ENCODE measurements around the gene TNS1.

Gene TNS1

DNA sequence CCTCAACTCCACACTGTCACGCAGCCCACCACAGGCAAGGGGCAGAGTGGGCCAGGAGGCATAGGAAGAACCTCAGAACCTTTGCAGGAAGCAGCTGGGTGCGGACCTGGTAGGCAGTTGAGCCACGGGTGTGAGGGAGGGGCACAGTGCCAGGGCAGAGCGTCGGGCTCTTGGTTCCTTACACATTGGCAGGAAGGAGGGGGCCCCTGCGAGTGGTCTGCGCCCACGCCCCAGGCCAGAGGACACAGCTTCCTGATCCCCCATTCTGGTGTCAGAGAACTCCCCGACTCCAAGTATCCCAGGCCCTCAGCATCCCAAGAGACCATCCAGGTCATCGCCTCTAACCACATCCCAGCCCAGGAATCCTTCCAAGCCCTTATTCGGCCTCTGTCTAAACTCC is 61.5 kb downstream of the TNS1 start:
- DNase-seq: no peak

DNA sequence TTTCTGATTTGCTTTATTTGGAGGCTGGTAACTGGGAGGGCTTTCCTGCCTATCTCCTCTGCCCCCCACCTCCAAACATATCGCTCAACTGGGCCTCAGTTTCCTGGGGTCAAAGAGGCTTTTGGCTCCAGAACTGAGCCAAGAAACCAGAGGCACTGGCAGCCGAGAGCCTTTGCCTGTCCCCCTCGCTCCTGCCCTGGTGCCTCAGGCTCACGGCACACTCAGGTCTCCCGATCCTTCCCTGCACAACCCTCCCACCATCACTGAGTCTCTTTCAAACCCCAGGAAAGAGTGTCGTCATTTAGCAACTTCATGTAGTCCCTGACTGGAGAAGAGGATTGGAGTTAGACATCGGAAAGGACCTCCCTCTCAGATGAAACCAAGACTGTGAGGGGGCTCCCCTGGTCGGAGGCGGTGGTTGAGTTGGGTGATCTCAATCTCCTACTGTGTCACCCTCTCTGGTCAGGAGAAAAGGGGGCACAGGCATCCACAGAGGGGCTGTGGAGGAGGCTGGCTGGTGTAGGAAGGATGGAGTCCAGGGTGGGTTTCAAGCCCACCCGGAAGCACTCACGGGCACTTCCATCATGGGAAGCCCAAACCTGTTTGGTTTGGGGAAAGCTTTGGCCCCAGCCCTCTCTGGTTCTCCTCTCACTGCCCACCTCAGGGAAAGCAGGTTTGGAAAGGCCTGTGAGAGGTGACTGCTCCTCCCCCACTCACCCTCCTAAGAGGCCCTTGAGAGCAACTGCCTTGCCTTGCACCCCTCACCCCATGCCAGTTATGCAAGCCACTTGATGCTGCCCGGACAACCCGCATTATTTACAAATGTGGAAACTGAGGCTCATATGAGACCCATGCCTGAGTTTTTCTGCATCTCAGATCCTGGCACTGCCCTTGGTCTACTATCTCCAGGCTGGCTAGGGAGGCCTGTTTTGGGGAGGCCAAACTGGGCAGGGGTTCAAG is 62.3 kb downstream of the TNS1 start:
- DNase-seq: no peak

DNA sequence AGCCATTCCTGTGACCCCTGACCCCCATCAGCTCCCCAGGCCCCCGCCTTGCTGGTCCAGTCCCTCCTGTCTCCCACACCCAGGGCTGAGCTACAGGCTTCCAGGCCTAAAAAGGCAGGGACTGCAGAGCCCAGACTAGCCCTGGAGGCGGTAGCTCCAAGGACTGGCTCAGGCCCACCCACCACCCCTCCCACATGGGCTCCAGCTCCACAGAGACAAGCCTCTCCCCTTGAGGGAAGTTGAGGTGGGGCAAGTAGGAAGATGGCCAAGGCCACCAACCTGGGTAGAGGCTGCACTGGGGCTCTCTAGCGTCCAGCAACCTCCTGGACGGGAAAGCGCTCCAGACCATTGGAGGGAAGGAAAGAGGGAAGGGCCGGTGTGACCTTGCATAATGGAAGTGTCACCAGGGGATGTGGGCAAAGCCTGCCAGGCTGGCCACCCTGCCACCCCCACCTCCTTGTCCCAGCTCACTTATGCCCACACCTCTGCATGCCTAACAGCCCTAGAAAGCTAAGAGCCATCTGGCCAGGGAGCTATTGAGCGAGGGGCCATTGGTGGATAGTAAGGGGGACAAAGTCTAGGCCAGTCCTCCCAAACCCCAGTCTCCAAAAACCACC is 63.1 kb downstream of the TNS1 start:
- DNase-seq: no peak

DNA sequence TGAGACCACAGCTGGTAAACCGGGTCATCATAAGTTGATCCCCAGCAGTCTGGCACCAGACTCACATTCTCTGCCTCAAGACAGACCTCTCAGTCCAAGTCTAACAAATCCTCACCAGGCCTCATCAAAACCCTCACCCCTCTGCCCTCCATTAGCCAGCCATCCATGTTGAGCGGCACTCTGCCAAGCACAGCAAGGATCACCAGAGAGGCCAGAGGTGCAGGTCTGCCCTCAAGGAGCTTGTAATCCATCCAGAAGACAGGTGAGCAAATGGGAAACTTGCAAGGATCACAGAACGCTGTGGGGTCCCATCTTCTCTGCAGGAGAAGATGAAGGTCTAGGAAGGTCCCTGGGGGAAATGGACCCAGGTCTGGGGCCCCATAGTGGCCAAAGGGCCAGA is 63.6 kb downstream of the TNS1 start:
- no peak for DNase-seq

DNA sequence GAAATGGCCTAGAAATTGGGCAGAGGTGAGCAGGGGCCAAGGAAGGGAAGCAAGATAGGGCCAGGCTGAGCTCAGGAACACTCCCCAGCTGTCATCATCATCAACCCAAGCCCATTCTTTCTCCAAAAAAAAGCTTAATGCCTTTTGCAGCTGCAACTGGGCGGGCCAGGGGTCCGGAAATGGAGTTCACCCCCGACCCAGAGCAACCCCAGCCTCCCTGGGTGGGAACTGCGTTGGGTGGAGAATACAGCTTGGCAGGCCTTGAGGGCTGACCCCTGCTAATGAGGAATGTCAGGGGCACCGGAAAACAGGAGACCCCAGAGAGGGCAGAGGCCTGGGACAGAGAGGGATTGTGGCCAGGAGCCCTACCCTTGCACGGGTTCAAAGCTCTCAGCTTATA is 64.8 kb downstream of the TNS1 start:
- DNase-seq: no peak

DNA sequence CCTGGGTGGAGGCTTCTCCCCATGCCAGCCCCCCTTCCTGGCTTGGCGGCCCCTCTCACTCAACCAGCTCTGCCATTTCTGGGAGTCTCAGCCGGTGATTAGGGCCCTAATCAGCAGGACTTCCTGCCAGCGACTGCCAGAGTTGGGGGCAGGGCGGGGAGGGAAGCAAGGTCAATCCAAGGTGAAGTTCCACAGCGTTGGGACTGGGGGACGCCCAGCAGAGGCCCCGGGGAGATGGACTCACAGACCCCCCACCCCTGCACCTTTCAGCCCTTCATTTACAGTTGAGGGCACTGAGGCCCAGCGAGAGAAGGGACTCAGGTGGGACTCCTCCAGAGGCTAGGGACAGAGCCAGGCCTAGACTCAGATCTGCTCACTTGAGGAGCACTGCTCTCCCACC is 65.3 kb downstream of the TNS1 start:
- no peak for DNase-seq

DNA sequence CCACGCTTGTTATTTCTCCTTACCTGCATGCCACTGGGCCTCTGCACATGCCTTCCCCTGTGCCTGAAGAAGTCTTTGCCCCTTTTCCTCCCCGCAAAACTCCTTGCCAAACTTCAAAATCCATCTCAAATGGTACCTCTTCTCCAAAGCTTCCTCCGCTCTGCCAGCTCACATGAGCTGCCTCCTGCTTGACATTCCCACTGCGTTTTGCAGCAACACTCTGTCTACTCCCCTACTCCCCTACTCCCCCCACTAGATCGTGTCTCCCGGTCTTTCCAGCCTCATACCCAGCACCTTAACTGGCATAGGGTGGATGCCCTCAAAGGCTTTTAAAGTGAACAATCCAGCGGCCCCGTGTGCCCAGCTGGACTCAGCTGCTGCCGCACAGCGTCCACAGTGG is 65.8 kb downstream of the TNS1 start:
- DNase-seq: no peak

DNA sequence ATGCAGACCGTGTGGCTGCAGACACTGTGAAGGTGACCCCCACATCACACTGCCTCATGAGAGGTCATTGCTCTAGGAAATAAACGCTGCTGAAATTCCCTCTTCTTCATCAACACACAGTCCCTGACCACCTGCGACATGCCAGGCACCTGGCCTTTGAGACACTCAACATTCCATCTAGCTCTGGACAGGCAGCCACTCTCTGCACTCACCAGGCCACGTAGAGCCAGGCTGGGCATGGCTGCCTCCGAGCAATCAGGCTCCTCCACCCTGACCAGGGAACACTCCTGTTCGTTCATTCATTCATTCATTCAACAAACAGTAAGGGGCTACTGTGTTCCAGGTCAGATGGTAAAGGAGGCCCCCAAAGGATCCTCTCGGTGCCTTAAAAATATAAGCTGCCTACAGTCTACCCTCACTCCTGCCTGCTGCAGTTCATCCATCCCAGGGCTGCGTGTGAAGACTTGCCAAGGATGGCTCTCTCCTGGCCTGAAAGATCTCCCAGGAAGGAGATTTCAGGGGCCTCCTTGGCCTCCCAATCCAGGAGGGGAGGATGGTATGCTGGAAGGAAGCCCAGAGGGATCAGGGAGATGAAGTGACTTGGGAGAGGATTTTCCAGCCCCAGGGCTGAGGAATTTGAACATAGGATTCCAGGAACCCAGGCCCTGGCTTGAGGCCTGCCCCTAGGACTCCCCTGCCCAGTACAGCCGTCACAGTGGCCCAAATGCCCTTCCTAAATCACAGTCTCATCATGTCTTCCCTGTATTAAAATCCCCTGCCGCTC is 66.7 kb downstream of the TNS1 start:
- DNase-seq: no peak

DNA sequence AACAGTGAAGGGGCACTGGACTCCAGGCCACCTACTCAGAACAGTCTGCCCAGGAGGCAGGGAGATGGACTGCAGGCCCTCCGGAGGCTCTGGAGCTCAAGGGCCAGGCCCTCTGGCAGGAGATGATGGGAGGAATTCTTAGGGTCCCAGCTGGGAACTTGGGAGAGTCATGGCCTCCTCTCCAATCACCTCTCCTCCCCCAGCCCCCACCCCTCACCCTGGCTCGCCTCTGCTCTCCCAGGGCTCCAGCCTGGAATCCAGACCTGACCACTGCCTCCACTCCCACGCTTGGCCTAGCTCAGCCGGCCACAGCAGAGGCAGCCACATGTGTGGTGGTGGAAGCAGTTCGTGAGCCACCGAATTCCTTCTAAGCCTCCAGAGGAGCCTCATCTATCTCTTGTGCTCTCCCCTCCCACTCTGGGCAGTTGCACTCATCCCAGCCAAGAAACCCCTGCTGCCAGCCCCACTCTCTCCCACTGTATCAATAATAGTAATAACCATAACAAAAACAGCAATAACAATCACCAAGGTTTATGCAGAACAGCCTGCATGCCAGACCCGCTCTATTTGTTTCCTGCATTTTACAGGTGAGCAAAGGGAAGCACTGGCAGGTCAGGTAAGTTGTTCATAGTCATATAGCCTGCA is 67.4 kb downstream of the TNS1 start:
- DNase-seq: no peak

DNA sequence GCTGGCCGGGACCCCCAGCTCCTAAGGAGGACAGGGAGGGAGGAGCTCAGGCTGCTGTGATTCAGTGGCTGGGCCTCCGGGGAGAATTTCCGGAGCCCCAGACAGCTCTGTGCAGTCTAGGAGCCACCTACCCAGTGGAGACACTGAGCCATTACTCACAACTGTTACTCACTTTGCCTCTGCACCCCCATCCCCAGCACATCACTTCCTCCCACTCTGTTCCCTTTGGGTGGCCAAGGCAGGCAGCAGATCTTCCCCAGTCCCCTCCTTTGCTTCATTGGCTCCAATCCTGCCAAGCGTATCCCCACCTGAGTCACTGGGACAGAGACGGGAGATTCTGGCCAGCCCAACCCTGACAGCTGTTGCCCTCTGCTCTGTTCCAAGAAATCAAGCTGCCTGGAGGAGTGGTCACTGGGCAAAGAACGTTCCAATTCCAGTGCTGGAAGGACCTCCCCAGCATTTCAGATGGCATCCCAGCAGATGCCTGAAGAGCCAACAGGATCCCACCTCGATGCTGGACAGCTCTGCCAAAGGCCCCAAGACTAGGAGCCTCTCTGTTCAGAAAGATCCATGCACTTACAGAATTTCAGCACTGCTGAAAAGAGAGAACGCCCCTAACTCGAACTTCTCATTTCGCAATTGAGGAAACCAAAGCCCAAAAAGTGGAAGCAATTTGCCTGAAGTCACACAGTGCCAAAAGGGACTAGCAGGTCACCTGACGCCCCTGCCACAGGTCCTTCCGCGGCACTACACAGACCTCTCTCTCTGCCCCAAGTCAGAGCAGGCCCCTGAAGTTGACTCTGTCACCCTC is 68.3 kb downstream of the TNS1 start:
- DNase-seq: no peak

DNA sequence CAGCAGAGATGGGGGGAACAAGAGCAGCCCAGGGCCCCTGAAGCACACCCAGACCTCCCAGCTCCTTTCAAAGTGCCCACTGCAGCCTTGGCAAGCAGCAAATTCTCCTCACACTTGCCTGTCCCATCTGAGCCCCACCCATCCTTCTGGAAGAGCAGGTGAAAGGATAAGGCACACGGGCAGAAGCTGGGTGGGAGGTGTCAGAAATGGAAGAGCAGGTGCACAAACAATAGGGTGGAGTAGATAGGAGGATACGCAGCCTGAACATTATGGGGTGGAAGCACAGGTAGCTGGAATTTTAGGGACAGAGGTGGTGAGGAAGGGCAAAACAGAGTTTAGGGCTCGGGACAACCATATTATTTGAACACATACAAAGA is 69.2 kb downstream of the TNS1 start:
- peak; percentile 23 for DNase-seq

DNA sequence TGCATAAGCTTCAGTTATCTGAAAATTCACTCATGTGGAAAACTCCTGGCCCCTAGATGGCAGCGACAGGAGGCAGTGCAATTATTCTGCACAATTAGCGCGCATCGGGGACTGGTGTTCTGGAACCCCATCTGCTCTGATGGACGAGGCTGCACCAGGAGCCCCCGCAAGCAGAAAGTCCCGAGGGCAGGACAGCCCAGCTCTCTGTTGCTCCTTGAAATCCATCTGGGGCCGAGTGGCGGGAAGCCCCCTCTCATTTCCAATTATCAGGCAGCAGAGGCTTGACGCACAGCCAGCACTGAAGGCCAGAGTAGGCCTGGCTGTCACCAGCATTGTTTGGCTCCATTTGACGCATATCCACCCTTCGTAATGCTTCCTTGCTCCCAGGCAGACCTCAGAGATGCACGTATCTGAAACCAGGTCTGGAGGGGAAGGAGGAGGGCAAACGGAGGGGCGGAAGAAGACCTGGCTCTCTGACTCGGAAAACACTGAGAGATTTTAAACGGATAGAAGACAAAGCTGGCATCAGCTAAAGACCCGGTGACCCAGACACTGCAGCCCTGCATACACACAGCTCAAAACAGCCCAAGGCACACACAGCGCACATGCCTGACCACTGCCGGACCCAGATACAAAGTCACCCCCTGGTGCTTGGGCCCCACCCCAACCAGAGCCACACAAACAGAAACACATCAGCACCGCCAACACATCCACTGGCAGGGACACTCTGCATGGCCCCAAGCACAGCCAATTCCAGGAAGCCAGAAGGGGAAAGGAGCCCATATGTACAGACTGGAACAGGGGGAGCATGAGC is 69.8 kb downstream of the TNS1 start:
- DNase-seq: peak; percentile 6

DNA sequence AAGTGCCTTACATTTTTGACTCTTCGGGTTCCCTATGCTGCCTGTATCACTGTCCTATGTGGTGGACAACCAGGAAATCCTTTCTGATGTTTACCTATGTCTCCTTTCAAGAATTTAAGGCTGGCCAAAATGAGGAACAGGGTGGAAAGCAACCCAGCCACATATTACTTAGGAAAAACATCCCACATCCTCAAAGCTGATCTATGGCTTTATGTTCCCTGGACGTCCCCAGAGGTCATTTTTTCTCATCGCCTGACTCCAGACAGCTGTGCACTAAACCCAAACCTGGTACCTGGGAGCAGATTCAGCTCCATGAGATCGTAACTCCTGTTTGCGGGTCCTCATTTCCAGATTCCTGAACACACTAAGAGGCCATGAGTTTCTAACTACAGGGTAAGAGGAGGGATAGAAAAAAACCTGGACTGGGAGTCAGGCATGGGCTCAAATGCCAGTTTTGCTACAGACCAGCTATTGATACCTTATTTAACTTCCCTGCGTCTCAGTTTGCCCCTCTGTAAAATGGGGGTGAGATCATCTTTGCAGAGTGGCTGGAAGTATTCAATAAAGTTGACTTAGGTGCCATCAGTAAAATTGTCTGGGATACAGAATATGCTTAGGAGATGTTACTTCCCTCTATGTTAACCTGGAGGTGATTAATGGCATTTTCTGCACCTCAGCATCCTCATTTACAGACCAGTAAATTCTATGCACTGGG is 70.8 kb downstream of the TNS1 start:
- DNase-seq: no peak

DNA sequence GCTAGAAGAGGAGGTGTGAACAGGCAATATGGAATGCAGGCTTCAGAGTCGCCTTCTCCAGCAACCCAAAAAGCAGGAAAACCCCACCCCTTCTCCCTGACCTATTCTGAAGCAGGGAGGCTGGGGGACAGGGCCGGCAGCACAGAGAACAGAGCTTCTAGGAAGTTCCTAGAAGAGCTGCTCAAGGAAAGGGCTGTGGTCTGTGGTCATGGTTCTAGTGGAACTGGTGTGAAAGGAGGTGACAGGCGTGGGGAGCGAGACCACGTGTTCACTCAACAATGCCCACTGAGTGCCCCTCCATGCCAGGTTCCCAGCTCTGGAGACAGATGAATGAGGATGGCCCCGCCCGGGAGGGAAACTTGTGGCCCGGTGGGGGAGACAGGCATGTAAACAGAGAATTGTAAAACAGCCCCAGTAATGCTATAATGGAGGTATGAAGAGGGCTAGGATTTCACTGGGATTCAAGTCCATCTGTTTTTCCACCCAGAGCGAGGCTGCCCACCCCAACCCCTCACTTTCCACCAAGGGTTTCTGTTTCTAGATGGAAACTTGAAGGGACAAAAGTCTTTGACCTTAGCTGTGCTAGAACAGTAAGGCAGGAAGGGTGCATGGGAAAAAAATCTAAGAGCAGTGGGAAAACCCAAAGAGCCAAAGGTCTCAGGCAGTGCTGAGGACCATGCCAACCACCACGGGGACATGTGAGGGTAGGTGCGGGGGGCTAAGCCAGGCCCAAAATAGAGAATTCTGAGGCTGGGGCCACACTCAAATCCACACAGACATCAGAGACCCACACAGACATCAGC is 71.8 kb downstream of the TNS1 start:
- DNase-seq: no peak

DNA sequence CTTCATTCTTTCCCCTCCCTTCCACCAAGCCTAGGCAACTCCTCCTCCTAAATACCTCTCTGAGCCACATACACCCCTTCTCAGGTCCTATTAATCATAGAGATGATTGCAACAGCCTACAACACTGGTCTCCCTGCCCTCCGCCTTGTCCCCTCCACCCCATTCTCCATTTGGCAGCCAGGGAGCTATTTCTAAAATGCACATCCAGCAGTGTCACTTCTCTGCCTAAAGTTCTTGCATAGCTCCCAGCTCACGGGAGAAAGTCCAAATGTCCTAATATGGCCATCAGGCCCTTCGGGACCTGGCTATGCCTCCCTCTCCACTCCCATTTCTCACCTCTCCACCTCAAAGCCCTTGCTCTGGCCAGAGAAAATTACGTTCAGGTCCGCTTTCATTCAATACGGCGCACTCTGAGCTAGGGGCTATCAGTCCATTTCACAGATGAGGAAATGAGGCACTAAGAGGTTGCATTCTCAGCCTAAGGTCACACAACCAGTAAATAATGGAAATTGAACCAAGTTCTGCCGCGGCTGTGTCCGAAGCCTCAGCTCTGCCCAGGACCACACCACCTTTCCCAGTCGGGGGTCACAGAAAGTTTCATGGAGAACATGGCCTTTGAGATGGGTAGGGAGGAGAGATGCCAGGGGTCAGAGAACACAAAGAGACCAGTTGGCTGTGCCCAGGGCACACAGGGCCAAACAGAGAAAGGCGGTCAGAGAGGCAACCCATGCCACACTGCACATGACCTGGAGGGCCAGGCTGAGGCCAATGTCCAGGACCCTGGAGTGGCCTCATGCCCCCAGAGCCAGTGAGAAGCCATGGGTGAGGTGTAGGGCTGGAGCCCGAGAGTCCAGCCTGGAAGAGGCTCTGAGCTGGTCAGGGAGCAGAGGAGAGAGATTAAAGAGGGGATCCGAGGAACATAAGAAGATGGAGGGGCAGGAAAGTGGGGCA is 72.8 kb downstream of the TNS1 start:
- no peak for DNase-seq

DNA sequence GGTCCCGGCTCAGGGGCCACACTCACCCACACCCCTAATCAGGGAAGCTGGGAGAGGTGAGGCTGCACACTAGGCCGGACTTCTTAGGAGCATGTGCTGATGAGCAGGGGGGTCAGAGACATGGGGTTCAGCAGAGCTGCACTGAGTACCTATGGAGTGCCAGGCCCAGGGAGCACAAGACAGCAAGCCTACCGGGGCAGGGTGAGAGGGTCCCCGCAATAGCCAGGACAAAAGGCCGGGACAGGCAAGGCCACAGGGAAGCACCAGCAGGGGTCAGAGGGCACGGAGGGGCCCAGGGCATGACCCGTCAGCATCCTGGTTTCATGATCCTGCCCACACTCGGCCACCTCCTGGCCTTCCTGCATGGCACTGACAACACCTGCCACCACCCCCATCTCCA is 73.5 kb downstream of the TNS1 start:
- DNase-seq: no peak

DNA sequence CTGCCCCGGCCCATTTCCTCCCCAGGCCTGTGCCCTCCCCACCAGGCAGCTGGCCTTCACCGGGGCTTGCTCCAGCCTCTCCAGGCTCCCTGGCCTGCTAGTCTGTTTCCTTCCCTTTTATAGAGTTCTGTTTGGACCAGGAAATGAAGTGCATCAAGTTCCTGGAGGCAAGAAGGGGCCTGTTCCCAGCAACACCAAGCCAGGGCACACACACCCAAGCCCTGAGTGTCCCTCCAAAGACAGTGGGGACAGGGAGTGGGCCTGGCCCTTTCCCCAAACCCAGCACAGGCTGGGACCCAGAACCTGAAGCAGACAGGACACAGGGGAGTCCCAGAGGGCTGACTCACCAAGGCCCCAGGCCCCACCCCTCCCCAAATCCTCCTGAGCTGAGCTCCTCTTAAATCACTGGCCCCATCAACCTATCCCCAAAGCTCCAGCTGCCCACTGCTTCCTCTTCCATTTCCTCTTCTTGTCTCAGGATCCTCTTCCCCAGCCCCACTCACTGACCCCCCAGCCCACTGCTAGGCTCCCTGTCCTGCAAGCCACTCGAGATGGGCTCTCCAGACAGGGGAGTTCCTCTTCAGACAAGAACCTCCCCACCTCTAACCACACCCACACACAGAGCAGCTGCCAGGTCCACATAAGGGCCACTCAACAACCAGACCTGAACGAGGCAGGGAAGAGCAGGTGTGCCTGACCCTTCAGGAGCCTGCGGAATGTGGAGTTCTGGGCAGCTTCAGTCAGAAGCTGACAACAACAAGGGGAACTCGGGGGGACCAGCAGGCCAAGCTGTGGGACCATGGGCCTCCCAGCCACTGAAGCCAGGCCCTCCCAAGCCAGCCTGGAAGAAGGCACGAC is 74.2 kb downstream of the TNS1 start:
- DNase-seq: no peak
